Astrocyte (in vitro differentiated cells and primary cell): ENCODE data around the gene MSANTD3.

Experiments
- CTCF ChIP-seq: IDR thresholded peaks from 2 replicates; pipeline ENCODE4 v1.5.1; 2011; ENCODE audit warnings: low read depth, mild to moderate bottlenecking, inconsistent platforms, low read length, moderate library complexity; ENCODE audit not compliant: insufficient read depth
- EZH2 ChIP-seq: IDR thresholded peaks from 2 replicates; pipeline ENCODE4 v1.6.1; 2012; ENCODE audit warnings: mild to moderate bottlenecking, low read length, inconsistent platforms; ENCODE audit not compliant: insufficient read depth

GRCh38 chr9:100472268-100472667, 45.3 kb downstream of the MSANTD3 start:
- TF ChIP-seq CTCF (no peak), EZH2 (no peak)
